GM23248 (cell line): Measurements from ENCODE around the gene CHST11. TPM values are rescaled to one million over a fixed set of nuclear protein-coding genes. Genes with fewer than 3 reads are reported as not detected.

Experiments used
- DNase-seq: peaks from one replicate; pipeline ENCODE4 v3.0.0-alpha.2; 2015
- H2AFZ ChIP-seq: fragments of 200-600 bp; sonication (generic); 2 replicates; pipeline ENCODE4 v1.6.1; 2016; ENCODE audit warnings: antibody characterized with exemption
- H3F3A ChIP-seq: fragments of 200-600 bp; sonication (generic); 2 replicates; pipeline ENCODE4 v1.6.1; 2016; ENCODE audit warnings: mild to moderate bottlenecking, antibody characterized with exemption, mixed run types; ENCODE audit not compliant: insufficient read depth
- H3K27ac ChIP-seq: fragments of 200-600 bp; sonication (generic); 2 replicates; pipeline ENCODE4 v1.5.1; 2016; ENCODE audit warnings: mild to moderate bottlenecking
- H3K27me3 ChIP-seq: fragments of 200-600 bp; sonication (generic); replicated peaks from 2 replicates; pipeline ENCODE4 v1.6.1; 2016; ENCODE audit warnings: mild to moderate bottlenecking; ENCODE audit not compliant: insufficient read depth
- H3K36me3 ChIP-seq: fragments of 200-600 bp; sonication (generic); 2 replicates; pipeline ENCODE4 v1.6.1; 2016; ENCODE audit warnings: low read depth, mild to moderate bottlenecking
- H3K4me1 ChIP-seq: fragments of 200-600 bp; sonication (generic); 2 replicates; pipeline ENCODE4 v1.6.1; 2016; ENCODE audit warnings: mild to moderate bottlenecking; ENCODE audit not compliant: insufficient read depth
- H3K4me2 ChIP-seq: fragments of 200-600 bp; sonication (generic); one replicate; pipeline ENCODE4 v1.6.1; 2016; ENCODE audit warnings: mild to moderate bottlenecking; ENCODE audit not compliant: unreplicated experiment
- H3K4me3 ChIP-seq: fragments of 200-600 bp; sonication (generic); 2 replicates; pipeline ENCODE4 v1.5.1; 2016; ENCODE audit warnings: mild to moderate bottlenecking
- H3K79me2 ChIP-seq: fragments of 200-600 bp; sonication (generic); 2 replicates; pipeline ENCODE4 v1.6.1; 2016; ENCODE audit warnings: mild to moderate bottlenecking; ENCODE audit not compliant: insufficient read depth
- H3K9ac ChIP-seq: fragments of 200-600 bp; sonication (generic); 2 replicates; pipeline ENCODE4 v1.6.1; 2016; ENCODE audit warnings: mild to moderate bottlenecking
- H3K9me2 ChIP-seq: fragments of 200-600 bp; sonication (generic); 2 replicates; pipeline ENCODE4 v1.6.1; 2016; ENCODE audit warnings: mixed run types, mild to moderate bottlenecking, moderate library complexity; ENCODE audit not compliant: insufficient read depth
- H3K9me3 ChIP-seq: fragments of 200-600 bp; sonication (generic); one replicate; pipeline ENCODE4 v1.6.1; 2017; ENCODE audit warnings: low read depth
- H4K20me1 ChIP-seq: fragments of 200-600 bp; sonication (generic); 2 replicates; pipeline ENCODE4 v1.6.0; 2016; ENCODE audit not compliant: insufficient read depth
- EZH2 ChIP-seq: fragments of 200-600 bp; sonication (generic); IDR thresholded peaks from 2 replicates; pipeline ENCODE4 v1.6.1; 2018; ENCODE audit warnings: antibody characterized with exemption, mild to moderate bottlenecking; ENCODE audit not compliant: insufficient read depth, poor library complexity, severe bottlenecking
- EZH2phosphoT487 ChIP-seq: fragments of 200-600 bp; sonication (generic); IDR thresholded peaks from 2 replicates; pipeline ENCODE4 v1.6.1; 2018; ENCODE audit warnings: antibody characterized with exemption, moderate library complexity, mild to moderate bottlenecking, low read depth; ENCODE audit not compliant: insufficient read depth
- WGBS, 2 experiments: methylation state at CpG; one replicate each; pipeline ENCODE4 v1.1.6; 2015 to 2017; ENCODE audit warnings: low lambda C conversion rate in 2 of 2, low coverage in 1 of 2; ENCODE audit errors: missing lambda C conversion rate in 2 of 2; 5-methylcytosine and 5-hydroxymethylcytosine counted together
- in situ Hi-C: fragments of 300-500 bp; cut with MboI; formaldehyde crosslinking; loops from 2 replicates; pipeline ENCODE4 v1.15.0; 2020
- polyA plus RNA-seq: library from polyadenylated mRNA; unstranded; fragments of >200 nt; fragmentation: Nextera tagmentation; extraction: Ambion mirVana; gene quantifications from 2 replicates; pipeline ENCODE4 v1.2.1, GENCODE V29; 2016
- total RNA-seq: library from RNA; depleted of rRNA; stranded (reverse); fragments of >200 nt; shearing (Covaris generic); gene quantifications from 2 replicates; pipeline ENCODE4 v1.2.3, GENCODE V29; 2014

Gene CHST11
- total and polyA plus RNA-seq, 2 experiments from 2014 or later = 3.7 to 5.4 TPM

GRCh38 chr12:104575442-104576186, 118.9 kb downstream of the CHST11 start:
- Histone ChIP-seq H2AFZ (no peak overlapping the region), H3K9ac (no peak overlapping the region), H4K20me1 (no peaks in the 10 kb centered on the region), H3K79me2 (peaks cover 12% of the 10 kb centered on the region), H3K36me3 (no peaks in the 10 kb centered on the region), H3K4me3 (no peak overlapping the region), H3K27me3 (no peaks in the 10 kb centered on the region), H3K27ac (no peak overlapping the region), H3K4me2 (no peak overlapping the region), H3K9me3 (no peaks in the 10 kb centered on the region), H3F3A (peaks cover 40% of the 10 kb centered on the region), H3K9me2 (no peaks in the 10 kb centered on the region), H3K4me1 (peaks cover 36% of the 10 kb centered on the region)
- DNase-seq = no peak
- in situ Hi-C loops = no loop called here
- no peak for TF ChIP-seq EZH2phosphoT487
- TF ChIP-seq EZH2 = no peak
- 88 to 92% methylated on average over 12 of the region's 12 CpGs for WGBS, 2 experiments

- Histone ChIP-seq H3K36me3 (no peaks in the 10 kb centered on the region), H4K20me1 (no peaks in the 10 kb centered on the region), H3K4me2 (no peak overlapping the region), H3K4me3 (no peak overlapping the region), H3K9me2 (no peaks in the 10 kb centered on the region), H2AFZ (no peak overlapping the region), H3K79me2 (peaks cover 12% of the 10 kb centered on the region), H3K27ac (no peak overlapping the region), H3K4me1 (peaks cover 36% of the 10 kb centered on the region), H3K9ac (no peak overlapping the region), H3K9me3 (no peaks in the 10 kb centered on the region), H3F3A (peaks cover 40% of the 10 kb centered on the region), H3K27me3 (no peaks in the 10 kb centered on the region)
- in situ Hi-C loops = no loop called here
- DNase-seq = no peak
- TF ChIP-seq EZH2 = no peak
- no peak for TF ChIP-seq EZH2phosphoT487
- WGBS, 2 experiments = 97 to 98% methylated on average over 6 of the region's 6 CpGs
These were observed 119.5 kb downstream of the CHST11 start for GRCh38 chr12:104576187-104576778.

GRCh38 chr12:104576980-104577580, 120.3 kb downstream of the CHST11 start:
- peaks cover 12% of the 10 kb centered on the region for H3K79me2 ChIP-seq
- peak overlapping the region; percentile 76 for H3K27ac ChIP-seq
- H3K27me3 ChIP-seq = no peaks in the 10 kb centered on the region
- H3K9me2 ChIP-seq = no peaks in the 10 kb centered on the region
- peak overlapping the region; percentile 79 for H3K4me2 ChIP-seq
- H3K9ac ChIP-seq = peak overlapping the region; percentile 52
- H3F3A ChIP-seq = peaks cover 40% of the 10 kb centered on the region
- H3K9me3 ChIP-seq = no peaks in the 10 kb centered on the region
- no peak overlapping the region for H2AFZ ChIP-seq
- in situ Hi-C loops = no loop called here
- WGBS, 2 experiments = 45 to 49% methylated on average over 6 of the region's 6 CpGs
- no peaks in the 10 kb centered on the region for H3K36me3 ChIP-seq
- H3K4me1 ChIP-seq = peaks cover 36% of the 10 kb centered on the region
- no peak for DNase-seq
- H3K4me3 ChIP-seq = no peak overlapping the region
- no peaks in the 10 kb centered on the region for H4K20me1 ChIP-seq
- TF ChIP-seq EZH2phosphoT487 (no peak), EZH2 (no peak)

- Histone ChIP-seq H3K9me2 (no peaks in the 10 kb centered on the region), H3K4me2 (peak overlapping the region; percentile 79), H3K27ac (peak overlapping the region; percentile 76), H2AFZ (0 out of 2 replicates have a peak overlapping the region, but pooled peaks have one; percentile 6), H3K9me3 (no peaks in the 10 kb centered on the region), H3K36me3 (no peaks in the 10 kb centered on the region), H3F3A (peaks cover 40% of the 10 kb centered on the region), H3K27me3 (no peaks in the 10 kb centered on the region), H3K9ac (peak overlapping the region; percentile 52), H3K4me1 (peaks cover 36% of the 10 kb centered on the region), H4K20me1 (no peaks in the 10 kb centered on the region), H3K4me3 (0 out of 2 replicates have a peak overlapping the region, but pooled peaks have one; percentile 54), H3K79me2 (peaks cover 12% of the 10 kb centered on the region)
- peak; percentile 88 for DNase-seq
- 10 to 16% methylated on average over 6 of the region's 6 CpGs for WGBS, 2 experiments
- in situ Hi-C loops = no loop called here
- TF ChIP-seq EZH2phosphoT487 (no peak), EZH2 (no peak)
These were observed 120.8 kb downstream of the CHST11 start for GRCh38 chr12:104577581-104577981.
